ENCODE measurements around the gene PIGL. TPM values are rescaled to one million over a fixed set of nuclear protein-coding genes. Genes with fewer than 3 reads are reported as not detected.
A peak's percentile ranks its signal among the peaks of the same experiment; 100 is the strongest.
"Not testable (repeated sequence)": the region's sequence is repeated elsewhere in the genome, so short reads cannot be mapped to it uniquely, and the experiment has no call there.

PIGL gene
- total RNA-seq, 1 donor from 2014 or later, result 37.1 TPM

DNA sequence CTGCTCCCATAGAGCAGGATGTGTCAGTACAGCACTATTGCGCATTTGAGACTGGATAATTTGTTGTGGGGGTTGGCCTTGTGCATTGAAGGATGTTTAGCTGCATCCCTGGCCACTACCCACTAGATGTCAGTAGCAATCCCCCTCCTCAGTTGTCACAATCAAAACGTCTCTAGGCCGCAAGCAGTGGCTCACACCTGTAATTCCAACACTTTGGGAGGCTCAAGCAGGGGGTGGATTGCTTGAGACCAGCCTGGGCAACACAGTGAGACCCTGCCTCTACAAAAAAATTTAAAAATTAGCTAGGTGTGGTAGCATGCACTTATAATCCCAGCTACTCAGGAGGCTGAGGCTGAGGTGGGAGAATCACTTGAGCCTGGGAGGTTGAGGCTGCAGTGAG lies 87.8 kb downstream of the PIGL start:
- H3K9me3 Mint-ChIP-seq (ENCODE audit: low read depth), result no peaks in the 10 kb centered on the region
- peaks cover 9% of the 10 kb centered on the region for H3K36me3 Mint-ChIP-seq (ENCODE audit: insufficient read depth)
- TF ChIP-seq, protein P1, sequence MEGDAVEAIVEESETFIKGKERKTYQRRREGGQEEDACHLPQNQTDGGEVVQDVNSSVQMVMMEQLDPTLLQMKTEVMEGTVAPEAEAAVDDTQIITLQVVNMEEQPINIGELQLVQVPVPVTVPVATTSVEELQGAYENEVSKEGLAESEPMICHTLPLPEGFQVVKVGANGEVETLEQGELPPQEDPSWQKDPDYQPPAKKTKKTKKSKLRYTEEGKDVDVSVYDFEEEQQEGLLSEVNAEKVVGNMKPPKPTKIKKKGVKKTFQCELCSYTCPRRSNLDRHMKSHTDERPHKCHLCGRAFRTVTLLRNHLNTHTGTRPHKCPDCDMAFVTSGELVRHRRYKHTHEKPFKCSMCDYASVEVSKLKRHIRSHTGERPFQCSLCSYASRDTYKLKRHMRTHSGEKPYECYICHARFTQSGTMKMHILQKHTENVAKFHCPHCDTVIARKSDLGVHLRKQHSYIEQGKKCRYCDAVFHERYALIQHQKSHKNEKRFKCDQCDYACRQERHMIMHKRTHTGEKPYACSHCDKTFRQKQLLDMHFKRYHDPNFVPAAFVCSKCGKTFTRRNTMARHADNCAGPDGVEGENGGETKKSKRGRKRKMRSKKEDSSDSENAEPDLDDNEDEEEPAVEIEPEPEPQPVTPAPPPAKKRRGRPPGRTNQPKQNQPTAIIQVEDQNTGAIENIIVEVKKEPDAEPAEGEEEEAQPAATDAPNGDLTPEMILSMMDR (IDR thresholded peaks at IDR 0.05; ENCODE audit: unreplicated experiment), result peak; percentile 63
- peaks cover 2% of the 10 kb centered on the region for H3K4me1 Mint-ChIP-seq (ENCODE audit: low read depth)
- H3K27me3 Mint-ChIP-seq, result no peaks in the 10 kb centered on the region
- no peak overlapping the region for H3K27ac Mint-ChIP-seq
- no peak for DNase-seq (ENCODE audit: low spot score, unreplicated experiment)
- H3K4me3 Mint-ChIP-seq (ENCODE audit: low read depth), result no peak overlapping the region

DNA sequence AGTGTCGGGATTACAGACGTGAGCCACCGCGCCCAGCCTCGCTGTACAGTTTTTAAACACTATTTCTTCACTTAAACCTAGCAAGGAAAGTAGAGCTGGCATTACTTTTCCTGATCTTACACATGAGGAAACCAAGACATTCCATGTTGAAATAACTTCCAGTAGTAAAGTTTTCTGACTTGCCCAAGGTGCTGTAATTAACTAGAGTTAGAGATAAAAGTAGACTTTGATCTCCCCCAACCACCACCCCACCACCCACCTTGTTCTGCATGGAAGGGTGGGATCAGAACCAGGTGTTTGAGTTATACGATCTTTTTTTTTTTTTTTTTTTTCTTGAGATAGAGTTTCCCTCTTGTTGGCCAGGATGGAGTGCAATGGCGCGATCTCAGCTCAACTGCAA lies 89.2 kb downstream of the PIGL start:
- no peak for DNase-seq (ENCODE audit: low spot score, unreplicated experiment)
- H3K27ac Mint-ChIP-seq, result no peak overlapping the region
- peaks cover 2% of the 10 kb centered on the region for H3K4me1 Mint-ChIP-seq (ENCODE audit: low read depth)
- H3K27me3 Mint-ChIP-seq, result no peaks in the 10 kb centered on the region
- TF ChIP-seq, protein P1 (IDR thresholded peaks at IDR 0.05; ENCODE audit: unreplicated experiment), result no peak
- no peak overlapping the region for H3K4me3 Mint-ChIP-seq (ENCODE audit: low read depth)
- H3K9me3 Mint-ChIP-seq (ENCODE audit: low read depth), result no peaks in the 10 kb centered on the region
- H3K36me3 Mint-ChIP-seq (ENCODE audit: insufficient read depth), result peaks cover 17% of the 10 kb centered on the region

DNA sequence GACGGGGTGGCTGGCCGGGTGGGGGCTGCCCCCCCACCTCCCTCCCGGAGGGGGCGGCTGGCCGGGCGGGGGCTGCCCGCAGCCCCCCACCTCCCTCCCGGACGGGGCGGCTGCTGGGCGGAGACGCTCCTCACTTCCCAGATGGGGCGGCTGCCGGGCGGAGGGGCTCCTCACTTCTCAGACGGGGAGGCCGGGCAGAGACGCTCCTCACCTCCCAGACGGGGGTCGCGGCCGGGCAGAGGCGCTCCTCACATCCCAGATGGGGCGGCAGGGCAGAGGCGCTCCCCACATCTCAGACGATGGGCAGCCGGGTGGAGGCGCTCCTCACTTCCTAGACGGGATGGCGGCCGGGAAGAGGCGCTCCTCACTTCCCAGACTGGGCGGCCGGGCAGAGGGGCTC lies 95.1 kb downstream of the PIGL start:
- not testable (repeated sequence) for H3K27me3 Mint-ChIP-seq; H3K9me3 Mint-ChIP-seq (ENCODE audit: low read depth); H3K4me1 Mint-ChIP-seq (ENCODE audit: low read depth); H3K27ac Mint-ChIP-seq; H3K4me3 Mint-ChIP-seq (ENCODE audit: low read depth); DNase-seq (ENCODE audit: low spot score, unreplicated experiment)
- H3K36me3 Mint-ChIP-seq (ENCODE audit: insufficient read depth), result peaks cover 19% of the 10 kb centered on the region

DNA sequence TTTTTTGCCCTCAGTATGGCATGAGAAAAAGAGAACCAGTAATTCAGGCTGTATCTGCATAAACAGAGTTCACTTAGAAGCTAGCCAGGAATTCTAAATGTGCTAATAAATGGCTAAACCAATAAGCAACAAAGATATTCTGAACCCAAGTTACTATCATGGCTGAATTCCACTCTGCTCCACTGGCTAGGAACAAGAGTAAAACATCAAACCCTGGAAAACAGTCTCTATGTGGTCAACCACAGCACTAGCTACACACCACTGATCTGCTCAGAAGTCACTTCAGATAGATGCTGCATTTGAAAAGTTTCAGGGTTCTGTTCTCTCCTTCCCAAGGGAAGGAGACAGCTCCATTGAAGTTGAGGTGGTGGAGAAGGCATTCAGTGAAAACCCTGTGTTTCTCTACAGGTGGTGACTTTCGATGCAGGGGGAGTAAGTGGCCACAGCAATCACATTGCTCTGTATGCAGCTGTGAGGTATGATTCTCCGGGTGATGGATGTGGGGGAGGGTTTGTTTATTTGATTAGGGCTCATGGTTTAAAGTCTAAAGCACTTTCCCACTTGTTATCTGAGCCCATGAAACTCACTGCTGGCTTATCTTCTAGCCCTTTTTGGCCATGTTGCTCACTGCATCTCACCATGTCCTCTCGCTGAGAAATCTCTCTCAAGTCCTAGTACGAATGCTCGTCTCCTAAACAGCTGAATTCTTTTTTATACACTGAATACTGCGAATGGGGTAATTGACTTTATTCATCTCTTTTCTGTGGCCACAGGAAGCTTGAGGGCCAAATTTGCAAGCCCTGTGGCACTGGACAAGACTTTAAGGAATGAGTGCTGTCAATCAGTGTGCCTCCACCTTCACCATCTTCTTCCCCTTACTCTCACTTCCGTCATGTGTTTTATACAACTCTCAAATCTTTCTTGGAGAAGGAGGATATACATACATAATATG lies 96.4 kb downstream of the PIGL start:
- no peaks in the 10 kb centered on the region for H3K27me3 Mint-ChIP-seq
- TF ChIP-seq, protein P1 (IDR thresholded peaks at IDR 0.05; ENCODE audit: unreplicated experiment), result no peak
- no peaks in the 10 kb centered on the region for H3K9me3 Mint-ChIP-seq (ENCODE audit: low read depth)
- H3K4me3 Mint-ChIP-seq (ENCODE audit: low read depth), result no peak overlapping the region
- no peak for DNase-seq (ENCODE audit: low spot score, unreplicated experiment)
- H3K27ac Mint-ChIP-seq, result peak overlapping the region; percentile 20
- H3K36me3 Mint-ChIP-seq (ENCODE audit: insufficient read depth), result peaks cover 21% of the 10 kb centered on the region
- H3K4me1 Mint-ChIP-seq (ENCODE audit: low read depth), result peaks cover 9% of the 10 kb centered on the region

DNA sequence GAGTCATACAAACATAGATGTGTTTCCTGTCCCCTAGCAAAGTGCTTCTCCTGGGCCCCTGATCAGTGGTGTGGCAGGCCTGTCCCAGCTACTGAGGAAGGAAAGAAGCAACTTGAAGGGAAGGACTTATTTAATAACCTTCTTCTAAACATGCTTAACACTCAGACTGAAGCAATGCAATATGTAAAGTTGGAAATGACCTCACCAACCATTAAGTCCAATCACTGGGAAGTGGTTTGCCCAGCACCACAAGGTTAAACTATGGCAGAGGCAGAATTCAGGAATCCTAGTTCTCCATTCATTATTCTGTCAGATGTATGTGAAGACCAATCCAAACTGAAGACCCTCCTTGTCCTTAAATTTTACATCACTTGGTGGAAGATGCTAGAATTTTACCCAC lies 97.2 kb downstream of the PIGL start:
- TF ChIP-seq, protein P1 (IDR thresholded peaks at IDR 0.05; ENCODE audit: unreplicated experiment), result no peak
- Mint-ChIP-seq H3K4me1 (ENCODE audit: low read depth) (peaks cover 9% of the 10 kb centered on the region), H3K9me3 (ENCODE audit: low read depth) (no peaks in the 10 kb centered on the region), H3K4me3 (ENCODE audit: low read depth) (no peak overlapping the region), H3K36me3 (ENCODE audit: insufficient read depth) (peaks cover 20% of the 10 kb centered on the region), H3K27me3 (no peaks in the 10 kb centered on the region), H3K27ac (no peak overlapping the region)
- DNase-seq (ENCODE audit: low spot score, unreplicated experiment), result no peak

DNA sequence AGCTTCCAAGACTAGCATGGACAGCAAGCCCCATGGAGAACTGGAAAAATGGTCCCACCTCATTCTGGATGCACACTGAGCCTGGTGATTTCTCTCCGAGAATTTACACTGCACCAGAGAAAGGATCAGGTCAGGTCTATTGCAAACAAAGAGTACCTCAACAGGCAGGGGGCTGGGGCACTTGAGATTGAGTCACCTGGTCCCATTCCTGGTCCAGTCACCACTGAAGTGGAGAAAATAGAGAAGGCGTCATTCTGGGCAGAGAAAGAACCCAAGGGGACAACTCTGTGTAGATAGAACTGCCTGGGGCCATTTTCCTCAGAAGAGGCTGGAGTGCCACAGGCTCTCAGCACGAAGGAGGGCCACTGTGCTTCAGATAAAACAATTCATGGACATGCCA lies 97.8 kb downstream of the PIGL start:
- Mint-ChIP-seq H3K27me3 (no peaks in the 10 kb centered on the region), H3K36me3 (ENCODE audit: insufficient read depth) (peaks cover 18% of the 10 kb centered on the region), H3K27ac (no peak overlapping the region), H3K4me1 (ENCODE audit: low read depth) (peaks cover 9% of the 10 kb centered on the region), H3K4me3 (ENCODE audit: low read depth) (no peak overlapping the region), H3K9me3 (ENCODE audit: low read depth) (no peaks in the 10 kb centered on the region)
- DNase-seq (ENCODE audit: low spot score, unreplicated experiment), result no peak
- TF ChIP-seq, protein P1 (IDR thresholded peaks at IDR 0.05; ENCODE audit: unreplicated experiment), result no peak

All from progenitor cell of endocrine pancreas (in vitro differentiated cells).